Gastroesophageal sphincter (tissue), 3 donors: Measurements from ENCODE around the gene VEGFC.

Experiments used
- POLR2A ChIP-seq, 2 donors: fragments of 450-650 bp; IDR thresholded peaks; one replicate each; pipeline ENCODE4 v1.6.1; 2017; ENCODE audit warnings: antibody characterized with exemption in 2 of 2, mild to moderate bottlenecking in 2 of 2, moderate library complexity in 1 of 2
- TF ChIP-seq, protein P1 (sequence below), 4 experiments: fragments of 200-600 bp in 2 of 4; fragments of 450-650 bp in 2 of 4; sonication (generic) in 1 of 4; IDR thresholded peaks; one replicate each; pipeline ENCODE4 v1.5.1; 2017 to 2019; ENCODE audit warnings: antibody characterized with exemption in 4 of 4, mild to moderate bottlenecking in 2 of 4, moderate library complexity in 2 of 4

DNA sequence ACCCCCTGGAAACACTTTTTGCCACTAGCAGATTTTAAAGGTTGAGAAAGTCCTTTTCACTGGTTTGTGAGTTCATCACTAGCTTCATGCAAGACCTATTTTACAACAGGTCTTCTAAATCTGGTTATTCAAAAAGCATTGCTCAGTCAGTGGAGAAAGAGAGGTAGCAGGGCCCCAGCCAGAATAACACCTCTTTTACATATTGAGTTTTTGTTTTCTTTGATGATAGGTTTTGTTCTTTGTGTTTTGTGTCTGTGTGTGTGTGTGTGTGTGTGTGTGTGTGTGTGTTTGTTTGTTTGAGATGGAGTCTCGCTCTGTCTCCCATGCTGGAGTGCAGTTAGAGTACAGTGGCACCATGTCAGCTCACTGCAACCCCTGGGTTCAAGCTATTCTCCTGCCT, 2.7 kb upstream of the VEGFC start:
- TF ChIP-seq, protein P1, sequence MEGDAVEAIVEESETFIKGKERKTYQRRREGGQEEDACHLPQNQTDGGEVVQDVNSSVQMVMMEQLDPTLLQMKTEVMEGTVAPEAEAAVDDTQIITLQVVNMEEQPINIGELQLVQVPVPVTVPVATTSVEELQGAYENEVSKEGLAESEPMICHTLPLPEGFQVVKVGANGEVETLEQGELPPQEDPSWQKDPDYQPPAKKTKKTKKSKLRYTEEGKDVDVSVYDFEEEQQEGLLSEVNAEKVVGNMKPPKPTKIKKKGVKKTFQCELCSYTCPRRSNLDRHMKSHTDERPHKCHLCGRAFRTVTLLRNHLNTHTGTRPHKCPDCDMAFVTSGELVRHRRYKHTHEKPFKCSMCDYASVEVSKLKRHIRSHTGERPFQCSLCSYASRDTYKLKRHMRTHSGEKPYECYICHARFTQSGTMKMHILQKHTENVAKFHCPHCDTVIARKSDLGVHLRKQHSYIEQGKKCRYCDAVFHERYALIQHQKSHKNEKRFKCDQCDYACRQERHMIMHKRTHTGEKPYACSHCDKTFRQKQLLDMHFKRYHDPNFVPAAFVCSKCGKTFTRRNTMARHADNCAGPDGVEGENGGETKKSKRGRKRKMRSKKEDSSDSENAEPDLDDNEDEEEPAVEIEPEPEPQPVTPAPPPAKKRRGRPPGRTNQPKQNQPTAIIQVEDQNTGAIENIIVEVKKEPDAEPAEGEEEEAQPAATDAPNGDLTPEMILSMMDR (IDR thresholded peaks at IDR 0.05) = no peak
- no peak for TF ChIP-seq POLR2A (IDR thresholded peaks at IDR 0.05)
